Ishikawa (cell line): Measurements from ENCODE around the gene PAPPA.

Experiments
- CEBPB ChIP-seq: IDR thresholded peaks from 2 replicates; pipeline ENCODE4 v1.6.1; 2012
- CREB1 ChIP-seq: IDR thresholded peaks from 2 replicates; pipeline ENCODE4 v1.6.1; 2012; ENCODE audit warnings: low read depth
- EGR1 ChIP-seq: IDR thresholded peaks from 2 replicates; pipeline ENCODE4 v1.6.1; 2012
- EP300 ChIP-seq: IDR thresholded peaks from 2 replicates; pipeline ENCODE4 v1.6.1; 2012; ENCODE audit warnings: borderline replicate concordance
- FOXM1 ChIP-seq: IDR thresholded peaks from 2 replicates; pipeline ENCODE4 v1.6.1; 2012; ENCODE audit warnings: low read depth, borderline replicate concordance
- MAX ChIP-seq: IDR thresholded peaks from 2 replicates; pipeline ENCODE4 v1.6.1; 2012
- NFIC ChIP-seq: IDR thresholded peaks from 2 replicates; pipeline ENCODE4 v1.6.1; 2012
- RAD21 ChIP-seq: IDR thresholded peaks from 2 replicates; pipeline ENCODE4 v1.6.1; 2012; ENCODE audit warnings: low read depth
- REST ChIP-seq: IDR thresholded peaks from 2 replicates; pipeline ENCODE4 v1.6.1; 2012; ENCODE audit warnings: low read depth, mild to moderate bottlenecking
- TAF1 ChIP-seq: IDR thresholded peaks from 2 replicates; pipeline ENCODE4 v1.6.1; 2012; ENCODE audit warnings: low read depth, mild to moderate bottlenecking
- TCF12 ChIP-seq: IDR thresholded peaks from 2 replicates; pipeline ENCODE4 v1.6.1; 2012; ENCODE audit warnings: low read depth
- TEAD4 ChIP-seq: IDR thresholded peaks from 2 replicates; pipeline ENCODE4 v1.6.1; 2012
- USF1 ChIP-seq: IDR thresholded peaks from 2 replicates; pipeline ENCODE4 v1.6.1; 2012
- YY1 ChIP-seq: IDR thresholded peaks from 2 replicates; pipeline ENCODE4 v1.6.1; 2012; ENCODE audit warnings: low read depth
- ZBTB7A ChIP-seq: IDR thresholded peaks from 2 replicates; pipeline ENCODE4 v1.6.1; 2012; ENCODE audit warnings: low read depth

Gene PAPPA

GRCh38 chr9:116238776-116239340, 85.3 kb downstream of the PAPPA start:
- no peak for TF ChIP-seq TAF1
- TF ChIP-seq TEAD4, result no peak
- TF ChIP-seq CEBPB, result no peak
- no peak for TF ChIP-seq CREB1
- no peak for TF ChIP-seq ZBTB7A
- TF ChIP-seq FOXM1, result no peak
- no peak for TF ChIP-seq EP300
- no peak for TF ChIP-seq RAD21
- no peak for TF ChIP-seq EGR1
- TF ChIP-seq NFIC, result no peak

- no peak for TF ChIP-seq CEBPB
- no peak for TF ChIP-seq CREB1
- no peak for TF ChIP-seq EP300
- TF ChIP-seq YY1, result no peak
- TF ChIP-seq EGR1, result no peak
- TF ChIP-seq NFIC, result no peak
- no peak for TF ChIP-seq USF1
- no peak for TF ChIP-seq TAF1
Measured at GRCh38 chr9:116243708-116244107, 90.1 kb downstream of the PAPPA start.

- TF ChIP-seq NFIC (no peak), EGR1 (no peak), TEAD4 (no peak), USF1 (no peak), CEBPB (no peak)
Measured at GRCh38 chr9:116247284-116247683, 93.7 kb downstream of the PAPPA start.

- TF ChIP-seq FOXM1, result no peak
Measured at GRCh38 chr9:116247791-116248374, 94.3 kb downstream of the PAPPA start.

- TF ChIP-seq CEBPB, result no peak
- TF ChIP-seq MAX, result no peak
- no peak for TF ChIP-seq NFIC
Measured at GRCh38 chr9:116250891-116251290, 97.3 kb downstream of the PAPPA start.

- TF ChIP-seq CEBPB, result no peak
- no peak for TF ChIP-seq TAF1
- no peak for TF ChIP-seq YY1
- no peak for TF ChIP-seq EGR1
- TF ChIP-seq RAD21, result no peak
- TF ChIP-seq FOXM1, result no peak
- no peak for TF ChIP-seq TCF12
- TF ChIP-seq USF1, result no peak
- TF ChIP-seq ZBTB7A, result no peak
- no peak for TF ChIP-seq CREB1
- no peak for TF ChIP-seq NFIC
- no peak for TF ChIP-seq TEAD4
- TF ChIP-seq EP300, result no peak
- TF ChIP-seq MAX, result no peak
- no peak for TF ChIP-seq REST
Measured at GRCh38 chr9:116251366-116251765, 97.8 kb downstream of the PAPPA start.

- TF ChIP-seq RAD21 (no peak), TEAD4 (no peak), TCF12 (no peak), USF1 (no peak), EP300 (no peak), YY1 (no peak), TAF1 (no peak), FOXM1 (no peak), REST (no peak), EGR1 (no peak), ZBTB7A (no peak), CEBPB (no peak), NFIC (no peak), MAX (no peak), CREB1 (no peak)
Measured at GRCh38 chr9:116260531-116260930, 106.9 kb downstream of the PAPPA start.
